ENCODE measurements around the gene OSBPL3. TPM values are rescaled to one million over a fixed set of nuclear protein-coding genes. Genes with fewer than 3 reads are reported as not detected.
A peak's percentile ranks its signal among the peaks of the same experiment; 100 is the strongest.

Gene OSBPL3
- total and polyA plus RNA-seq, 2 experiments from 2014 or later, result 21.8 to 25.8 TPM

- 46 to 50% methylated on average over 27 to 29 of the region's 29 CpGs for WGBS, 2 experiments (ENCODE audit: low coverage in 1 of 2, low lambda C conversion rate in 2 of 2, missing lambda C conversion rate in 2 of 2)
- Histone ChIP-seq H3K27ac (peak overlapping the region; percentile 74), H2AFZ (peak overlapping the region; percentile 71), H3K9me2 (ENCODE audit: insufficient read depth) (no peaks in the 10 kb centered on the region), H3K36me3 (ENCODE audit: low read depth) (no peaks in the 10 kb centered on the region), H3F3A (ENCODE audit: insufficient read depth) (peaks cover 45% of the 10 kb centered on the region), H3K4me2 (ENCODE audit: unreplicated experiment) (peak overlapping the region; percentile 86), H4K20me1 (ENCODE audit: insufficient read depth) (no peaks in the 10 kb centered on the region), H3K79me2 (ENCODE audit: insufficient read depth) (peaks cover 60% of the 10 kb centered on the region), H3K27me3 (replicated peaks; ENCODE audit: insufficient read depth) (no peaks in the 10 kb centered on the region), H3K9me3 (ENCODE audit: low read depth) (no peaks in the 10 kb centered on the region), H3K9ac (peak overlapping the region; percentile 93), H3K4me1 (ENCODE audit: insufficient read depth) (peaks cover 41% of the 10 kb centered on the region), H3K4me3 (peak overlapping the region; percentile 95)
- DNase-seq, result no peak
- TF ChIP-seq EZH2phosphoT487 (IDR thresholded peaks at IDR 0.05; ENCODE audit: insufficient read depth, low read depth), result no peak
- no peak for TF ChIP-seq EZH2 (IDR thresholded peaks at IDR 0.05; ENCODE audit: insufficient read depth, poor library complexity, severe bottlenecking)
- in situ Hi-C loops (cut with MboI), result no loop called here
These were observed 1.0 kb downstream of the OSBPL3 start for GRCh38 chr7:24978843-24979469.

GRCh38 chr7:24975644-24976260, 4.2 kb downstream of the OSBPL3 start:
- DNase-seq, result no peak
- Histone ChIP-seq H3K9ac (0 out of 2 replicates have a peak overlapping the region, but pooled peaks have one; percentile 3), H3K4me3 (no peak overlapping the region), H3K4me2 (ENCODE audit: unreplicated experiment) (peak overlapping the region; percentile 38), H3K9me2 (ENCODE audit: insufficient read depth) (no peaks in the 10 kb centered on the region), H4K20me1 (ENCODE audit: insufficient read depth) (no peaks in the 10 kb centered on the region), H3K27ac (peak overlapping the region; percentile 11; the same call in 1 of the 2 replicates), H3K4me1 (ENCODE audit: insufficient read depth) (peaks cover 63% of the 10 kb centered on the region), H3K27me3 (replicated peaks; ENCODE audit: insufficient read depth) (no peaks in the 10 kb centered on the region), H3K9me3 (ENCODE audit: low read depth) (no peaks in the 10 kb centered on the region), H3K79me2 (ENCODE audit: insufficient read depth) (peaks cover 92% of the 10 kb centered on the region), H2AFZ (no peak overlapping the region), H3F3A (ENCODE audit: insufficient read depth) (peaks cover 43% of the 10 kb centered on the region), H3K36me3 (ENCODE audit: low read depth) (no peaks in the 10 kb centered on the region)
- in situ Hi-C loops (cut with MboI), result no loop called here
- TF ChIP-seq EZH2phosphoT487 (IDR thresholded peaks at IDR 0.05; ENCODE audit: insufficient read depth, low read depth), result no peak
- TF ChIP-seq EZH2 (IDR thresholded peaks at IDR 0.05; ENCODE audit: insufficient read depth, poor library complexity, severe bottlenecking), result no peak
- WGBS, 2 experiments (ENCODE audit: low coverage in 1 of 2, low lambda C conversion rate in 2 of 2, missing lambda C conversion rate in 2 of 2), result 56 to 60% methylated on average over 4 of the region's 4 CpGs

- H3K4me1 ChIP-seq (ENCODE audit: insufficient read depth), result peaks cover 67% of the 10 kb centered on the region
- peak overlapping the region; percentile 11; the same call in 1 of the 2 replicates for H3K27ac ChIP-seq
- H3K9ac ChIP-seq, result no peak overlapping the region
- H3K36me3 ChIP-seq (ENCODE audit: low read depth), result no peaks in the 10 kb centered on the region
- no peaks in the 10 kb centered on the region for H3K9me2 ChIP-seq (ENCODE audit: insufficient read depth)
- in situ Hi-C loops (cut with MboI), result no loop called here
- H3K9me3 ChIP-seq (ENCODE audit: low read depth), result no peaks in the 10 kb centered on the region
- no peak for DNase-seq
- H3K4me3 ChIP-seq, result no peak overlapping the region
- TF ChIP-seq EZH2phosphoT487 (IDR thresholded peaks at IDR 0.05; ENCODE audit: insufficient read depth, low read depth) (no peak), EZH2 (IDR thresholded peaks at IDR 0.05; ENCODE audit: insufficient read depth, poor library complexity, severe bottlenecking) (no peak)
- WGBS, 2 experiments (ENCODE audit: low coverage in 1 of 2, low lambda C conversion rate in 2 of 2, missing lambda C conversion rate in 2 of 2), result 98 to 100% methylated on average over 3 of the region's 3 CpGs
- H3K4me2 ChIP-seq (ENCODE audit: unreplicated experiment), result peak overlapping the region; percentile 38
- H2AFZ ChIP-seq, result no peak overlapping the region
- no peaks in the 10 kb centered on the region for H4K20me1 ChIP-seq (ENCODE audit: insufficient read depth)
- H3F3A ChIP-seq (ENCODE audit: insufficient read depth), result peaks cover 46% of the 10 kb centered on the region
- H3K79me2 ChIP-seq (ENCODE audit: insufficient read depth), result peaks cover 97% of the 10 kb centered on the region
- H3K27me3 ChIP-seq (replicated peaks; ENCODE audit: insufficient read depth), result no peaks in the 10 kb centered on the region
These were observed 4.8 kb downstream of the OSBPL3 start for GRCh38 chr7:24975172-24975571.

GRCh38 chr7:24974026-24974832, 5.7 kb downstream of the OSBPL3 start:
- H4K20me1 ChIP-seq (ENCODE audit: insufficient read depth), result no peaks in the 10 kb centered on the region
- no peak overlapping the region for H2AFZ ChIP-seq
- H3K27ac ChIP-seq, result peak overlapping the region; percentile 97; the same call in 1 of the 2 replicates
- in situ Hi-C loops (cut with MboI), result no loop called here
- peaks cover 68% of the 10 kb centered on the region for H3K4me1 ChIP-seq (ENCODE audit: insufficient read depth)
- H3K79me2 ChIP-seq (ENCODE audit: insufficient read depth), result peaks cover 100% of the 10 kb centered on the region
- H3F3A ChIP-seq (ENCODE audit: insufficient read depth), result peaks cover 49% of the 10 kb centered on the region
- H3K9me2 ChIP-seq (ENCODE audit: insufficient read depth), result no peaks in the 10 kb centered on the region
- no peak overlapping the region for H3K4me2 ChIP-seq (ENCODE audit: unreplicated experiment)
- H3K4me3 ChIP-seq, result no peak overlapping the region
- DNase-seq, result no peak
- H3K27me3 ChIP-seq (replicated peaks; ENCODE audit: insufficient read depth), result no peaks in the 10 kb centered on the region
- no peak overlapping the region for H3K9ac ChIP-seq
- H3K9me3 ChIP-seq (ENCODE audit: low read depth), result no peaks in the 10 kb centered on the region
- no peaks in the 10 kb centered on the region for H3K36me3 ChIP-seq (ENCODE audit: low read depth)
- TF ChIP-seq EZH2phosphoT487 (IDR thresholded peaks at IDR 0.05; ENCODE audit: insufficient read depth, low read depth), result no peak
- no peak for TF ChIP-seq EZH2 (IDR thresholded peaks at IDR 0.05; ENCODE audit: insufficient read depth, poor library complexity, severe bottlenecking)
- WGBS, 2 experiments (ENCODE audit: low coverage in 1 of 2, low lambda C conversion rate in 2 of 2, missing lambda C conversion rate in 2 of 2), result 90 to 91% methylated on average over 15 of the region's 15 CpGs

Measured in GM23248 (cell line).